Breast epithelium (tissue), 4 donors: ENCODE data around the gene FOCAD. TPM values are rescaled to one million over a fixed set of nuclear protein-coding genes. Genes with fewer than 3 reads are reported as not detected.

ENCODE experiments used
- DNase-seq, 2 donors: peaks; one replicate each; pipeline ENCODE4 v3.0.0-alpha.2; 2019; ENCODE audit warnings: low spot score in 2 of 2
- H3K27ac ChIP-seq, 2 donors: fragments of 200-600 bp; sonication (generic) in 1 of 2; one replicate each; pipeline ENCODE4 v1.5.1; 2016 to 2019; ENCODE audit warnings: mild to moderate bottlenecking in 1 of 2
- H3K27me3 ChIP-seq, 2 donors: fragments of 200-600 bp; sonication (generic) in 1 of 2; one replicate each; pipeline versions ENCODE4 v1.5.1 to v1.6.0; 2017 to 2019; ENCODE audit warnings: control low read depth in 1 of 2, mild to moderate bottlenecking in 1 of 2
- H3K36me3 ChIP-seq: fragments of 200-600 bp; one replicate; pipeline ENCODE4 v1.5.1; 2019
- H3K4me1 ChIP-seq, 2 donors: fragments of 200-600 bp; sonication (generic); one replicate each; pipeline ENCODE4 v1.5.1; 2016 to 2019; ENCODE audit warnings: control low read depth in 1 of 2
- H3K4me3 ChIP-seq, 3 donors: fragments of 200-600 bp; sonication (generic); 1 replicate in 2 of 3; 2 replicates in 1 of 3; pipeline ENCODE4 v1.5.1; 2016 to 2019; ENCODE audit warnings: mild to moderate bottlenecking in 3 of 3, moderate library complexity in 2 of 3
- H3K9me3 ChIP-seq, 2 donors: fragments of 200-600 bp; sonication (generic) in 1 of 2; one replicate each; pipeline ENCODE4 v1.5.1; 2016 to 2019; ENCODE audit warnings: control low read depth in 1 of 2
- POLR2A ChIP-seq: fragments of 450-650 bp; IDR thresholded peaks from one replicate; pipeline ENCODE4 v1.6.1; 2016; ENCODE audit warnings: antibody characterized with exemption, mild to moderate bottlenecking, moderate library complexity
- POLR2AphosphoS5 ChIP-seq, 3 donors: sonication (generic); formaldehyde crosslinking; IDR thresholded peaks; one replicate each; pipeline ENCODE4 v1.6.1; 2017; ENCODE audit warnings: antibody characterized with exemption in 3 of 3
- intact Hi-C: fragments of 100-400 bp; cut with DNase I; formaldehyde crosslinking; loops from one replicate; pipeline ENCODE4 v1.15.1; 2023; ENCODE audit warnings: low total_unique reads
- total RNA-seq, 3 donors: library from RNA; depleted of rRNA; stranded (reverse); fragments of >200 nt; gene quantifications; one replicate each; pipeline ENCODE4 v1.1.0, GENCODE V29; 2016
- TF ChIP-seq, protein P1 (sequence below), 3 donors: fragments of 450-650 bp; IDR thresholded peaks; one replicate each; pipeline ENCODE4 v1.5.1; 2016 to 2017; ENCODE audit warnings: antibody characterized with exemption in 3 of 3, mild to moderate bottlenecking in 3 of 3, moderate library complexity in 3 of 3

Gene FOCAD
- total RNA-seq, 3 donors from 2014 or later: 23.4 to 48.1 (median 36.7) TPM

DNA sequence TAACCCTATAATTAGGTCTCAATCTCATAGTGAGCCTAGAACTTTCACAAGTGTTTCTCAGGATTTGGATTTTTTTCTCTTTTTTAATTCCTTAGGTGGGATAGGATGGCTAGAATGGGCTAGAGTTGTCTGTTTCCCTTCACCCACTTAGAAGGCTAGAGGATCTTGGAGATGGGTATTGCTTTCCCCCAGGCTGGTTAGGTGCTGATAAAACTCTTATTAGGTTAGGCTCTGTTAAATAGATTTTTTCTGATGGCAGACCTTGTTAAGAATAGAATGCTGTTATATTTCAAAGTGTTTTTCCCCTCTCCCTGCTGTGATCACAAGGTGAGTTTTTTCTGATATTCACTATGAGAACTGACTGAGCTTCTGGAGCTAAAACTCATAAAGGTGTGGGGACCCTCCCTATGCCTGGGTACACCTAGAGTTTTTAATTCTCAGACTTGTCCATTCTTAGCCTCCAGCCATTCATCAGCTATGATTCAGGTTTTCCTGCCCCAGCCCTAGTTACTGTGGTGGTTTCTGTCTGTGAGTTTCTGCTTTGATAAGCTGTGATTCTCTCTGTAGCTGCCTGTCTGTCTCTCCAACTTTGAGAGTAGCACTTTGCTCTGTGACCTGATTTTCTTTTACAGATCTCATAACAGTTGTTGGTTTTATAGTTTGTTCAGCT, 215.0 kb downstream of the FOCAD start:
- H3K4me1 ChIP-seq: no peaks in the 10 kb centered on the region
- no peaks in the 10 kb centered on the region for H3K9me3 ChIP-seq
- H3K4me3 ChIP-seq: no peak overlapping the region
- H3K36me3 ChIP-seq: no peaks in the 10 kb centered on the region
- no peak for DNase-seq
- H3K27me3 ChIP-seq: no peaks in the 10 kb centered on the region
- TF ChIP-seq, protein P1, sequence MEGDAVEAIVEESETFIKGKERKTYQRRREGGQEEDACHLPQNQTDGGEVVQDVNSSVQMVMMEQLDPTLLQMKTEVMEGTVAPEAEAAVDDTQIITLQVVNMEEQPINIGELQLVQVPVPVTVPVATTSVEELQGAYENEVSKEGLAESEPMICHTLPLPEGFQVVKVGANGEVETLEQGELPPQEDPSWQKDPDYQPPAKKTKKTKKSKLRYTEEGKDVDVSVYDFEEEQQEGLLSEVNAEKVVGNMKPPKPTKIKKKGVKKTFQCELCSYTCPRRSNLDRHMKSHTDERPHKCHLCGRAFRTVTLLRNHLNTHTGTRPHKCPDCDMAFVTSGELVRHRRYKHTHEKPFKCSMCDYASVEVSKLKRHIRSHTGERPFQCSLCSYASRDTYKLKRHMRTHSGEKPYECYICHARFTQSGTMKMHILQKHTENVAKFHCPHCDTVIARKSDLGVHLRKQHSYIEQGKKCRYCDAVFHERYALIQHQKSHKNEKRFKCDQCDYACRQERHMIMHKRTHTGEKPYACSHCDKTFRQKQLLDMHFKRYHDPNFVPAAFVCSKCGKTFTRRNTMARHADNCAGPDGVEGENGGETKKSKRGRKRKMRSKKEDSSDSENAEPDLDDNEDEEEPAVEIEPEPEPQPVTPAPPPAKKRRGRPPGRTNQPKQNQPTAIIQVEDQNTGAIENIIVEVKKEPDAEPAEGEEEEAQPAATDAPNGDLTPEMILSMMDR (IDR thresholded peaks at IDR 0.05): no peak
- no peak for TF ChIP-seq POLR2AphosphoS5 (IDR thresholded peaks at IDR 0.05)
- TF ChIP-seq POLR2A: no peak
- intact Hi-C loops: no loop called here
- no peak overlapping the region for H3K27ac ChIP-seq

DNA sequence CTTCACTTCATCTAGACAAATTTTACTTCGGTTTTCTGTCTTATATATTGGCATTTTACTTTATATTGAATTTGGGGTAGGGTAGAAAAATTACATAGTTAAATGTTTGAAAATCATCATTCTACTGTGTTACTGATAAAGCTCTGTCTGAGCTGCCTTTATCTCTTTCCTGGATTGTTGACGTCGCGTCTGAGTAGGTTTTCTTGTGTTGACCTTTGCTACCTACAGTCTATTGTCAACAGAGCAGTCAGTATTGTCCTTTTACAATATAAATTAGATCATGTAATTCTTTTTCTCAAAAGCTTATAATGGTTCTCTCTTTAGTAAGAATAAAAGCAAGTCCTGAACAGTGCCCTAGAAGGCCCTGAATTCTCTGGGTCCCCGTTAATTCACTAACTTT, 219.2 kb downstream of the FOCAD start:
- Histone ChIP-seq H3K4me1 (no peaks in the 10 kb centered on the region), H3K36me3 (no peaks in the 10 kb centered on the region), H3K27ac (no peak overlapping the region), H3K27me3 (no peaks in the 10 kb centered on the region), H3K9me3 (no peaks in the 10 kb centered on the region), H3K4me3 (no peak overlapping the region)
- no peak for DNase-seq
- intact Hi-C loops: no loop called here
- TF ChIP-seq, protein P1 (IDR thresholded peaks at IDR 0.05): no peak
- TF ChIP-seq POLR2A: no peak
- no peak for TF ChIP-seq POLR2AphosphoS5 (IDR thresholded peaks at IDR 0.05)

DNA sequence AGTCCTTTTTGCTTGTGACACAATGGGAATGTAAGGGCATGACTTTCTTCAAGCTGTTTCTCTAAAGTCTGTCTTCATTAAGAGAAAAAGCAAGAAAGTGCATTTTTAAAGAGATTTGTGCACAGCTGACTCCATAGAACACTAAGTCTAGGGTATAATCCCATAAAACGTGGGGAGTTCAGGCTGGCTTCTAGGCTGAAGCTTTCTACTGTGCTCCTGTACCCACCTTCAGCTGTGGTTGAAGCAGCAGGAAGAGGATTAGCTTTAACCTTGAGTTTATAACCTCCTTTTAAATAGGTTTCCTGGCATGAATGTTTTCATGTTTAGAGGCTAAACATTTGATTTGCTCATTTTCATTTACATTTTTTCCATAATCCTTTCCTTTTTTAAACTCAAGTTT, 220.9 kb downstream of the FOCAD start:
- H3K27me3 ChIP-seq: no peaks in the 10 kb centered on the region
- intact Hi-C loops: no loop called here
- TF ChIP-seq POLR2AphosphoS5 (IDR thresholded peaks at IDR 0.05): no peak
- TF ChIP-seq, protein P1 (IDR thresholded peaks at IDR 0.05): no peak
- no peak for TF ChIP-seq POLR2A
- H3K9me3 ChIP-seq: no peaks in the 10 kb centered on the region
- H3K36me3 ChIP-seq: no peaks in the 10 kb centered on the region
- DNase-seq: no peak
- no peaks in the 10 kb centered on the region for H3K4me1 ChIP-seq
- H3K27ac ChIP-seq: no peak overlapping the region
- no peak overlapping the region for H3K4me3 ChIP-seq

DNA sequence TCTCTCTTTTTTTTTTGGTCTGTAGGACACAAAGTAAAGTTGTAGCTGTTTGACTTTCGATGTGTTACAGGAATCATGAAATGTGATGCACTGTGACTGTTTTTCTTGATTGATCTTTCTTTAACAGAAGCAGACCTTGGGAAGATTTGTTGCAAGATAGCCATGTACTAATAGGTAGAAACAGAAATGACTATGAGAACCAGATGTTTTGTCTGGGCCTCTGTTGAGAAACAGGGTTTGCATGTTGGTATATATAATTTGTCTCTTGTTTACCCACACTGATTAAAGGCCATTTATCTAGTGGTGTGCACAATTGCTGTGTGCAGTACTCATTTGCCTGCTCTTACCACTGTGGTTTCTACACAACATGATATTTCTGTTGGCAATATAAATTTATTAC, 222.3 kb downstream of the FOCAD start:
- H3K9me3 ChIP-seq: no peaks in the 10 kb centered on the region
- H3K27ac ChIP-seq: no peak overlapping the region
- intact Hi-C loops: no loop called here
- no peak for DNase-seq
- H3K4me1 ChIP-seq: no peaks in the 10 kb centered on the region
- no peak overlapping the region for H3K4me3 ChIP-seq
- no peaks in the 10 kb centered on the region for H3K36me3 ChIP-seq
- no peaks in the 10 kb centered on the region for H3K27me3 ChIP-seq
- TF ChIP-seq, protein P1 (IDR thresholded peaks at IDR 0.05): no peak
- no peak for TF ChIP-seq POLR2A

DNA sequence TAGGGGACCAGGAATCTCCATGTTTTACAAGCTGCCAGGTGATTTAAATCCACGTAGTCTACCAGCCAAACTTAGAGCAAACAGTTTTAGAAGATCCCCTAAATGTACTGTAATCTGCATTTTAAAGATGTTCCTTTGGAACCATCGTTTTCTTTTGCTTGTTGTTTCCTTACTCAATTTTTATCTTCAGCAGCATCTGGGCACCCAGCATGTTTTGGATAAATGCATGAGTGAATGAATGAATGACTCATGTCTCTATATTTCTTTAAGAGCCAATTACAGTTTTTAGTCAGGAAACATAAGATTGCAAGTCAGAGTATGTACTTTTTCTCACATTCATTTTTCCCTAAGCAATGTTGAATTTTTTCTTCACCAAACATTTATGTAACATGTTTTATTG, 224.4 kb downstream of the FOCAD start:
- Histone ChIP-seq H3K27me3 (no peaks in the 10 kb centered on the region), H3K4me3 (no peak overlapping the region), H3K4me1 (no peaks in the 10 kb centered on the region), H3K27ac (no peak overlapping the region), H3K9me3 (no peaks in the 10 kb centered on the region), H3K36me3 (no peaks in the 10 kb centered on the region)
- intact Hi-C loops: no loop called here
- no peak for DNase-seq
- TF ChIP-seq, protein P1 (IDR thresholded peaks at IDR 0.05): no peak
- TF ChIP-seq POLR2A: no peak
- TF ChIP-seq POLR2AphosphoS5 (IDR thresholded peaks at IDR 0.05): no peak
